AG04449 (cell line): ENCODE data around the gene CEP78.

Experiments used
- CTCF ChIA-PET: fragments of 350-600 bp; formaldehyde crosslinking; extraction: SDS; loops from one replicate; lab custom pipeline; 2021; ENCODE audit warnings: antibody characterized with exemption; lab: Yijun Ruan, JAX
- POLR2A ChIA-PET: fragments of 400-600, 350-600 bp; formaldehyde crosslinking; extraction: SDS; loops from one replicate; lab custom pipeline; 2020; ENCODE audit warnings: antibody characterized with exemption, inconsistent platforms; lab: Yijun Ruan, JAX
- DNase-seq: peaks from one replicate; pipeline ENCODE4 v3.0.0-alpha.2; 2010; ENCODE audit warnings: low read depth, low spot score
- H3K4me3 ChIP-seq: 2 replicates; pipeline ENCODE4 v1.5.1; 2011; ENCODE audit warnings: low read depth, mild to moderate bottlenecking, control low read depth, low read length
- TF ChIP-seq, protein P1 (sequence below): IDR thresholded peaks from one replicate; pipeline ENCODE4 v1.5.1; 2011; ENCODE audit warnings: mild to moderate bottlenecking, moderate library complexity, low read length, control low read depth, inconsistent platforms; ENCODE audit not compliant: insufficient read depth; ENCODE audit errors: missing control alignments

CEP78 gene

DNA sequence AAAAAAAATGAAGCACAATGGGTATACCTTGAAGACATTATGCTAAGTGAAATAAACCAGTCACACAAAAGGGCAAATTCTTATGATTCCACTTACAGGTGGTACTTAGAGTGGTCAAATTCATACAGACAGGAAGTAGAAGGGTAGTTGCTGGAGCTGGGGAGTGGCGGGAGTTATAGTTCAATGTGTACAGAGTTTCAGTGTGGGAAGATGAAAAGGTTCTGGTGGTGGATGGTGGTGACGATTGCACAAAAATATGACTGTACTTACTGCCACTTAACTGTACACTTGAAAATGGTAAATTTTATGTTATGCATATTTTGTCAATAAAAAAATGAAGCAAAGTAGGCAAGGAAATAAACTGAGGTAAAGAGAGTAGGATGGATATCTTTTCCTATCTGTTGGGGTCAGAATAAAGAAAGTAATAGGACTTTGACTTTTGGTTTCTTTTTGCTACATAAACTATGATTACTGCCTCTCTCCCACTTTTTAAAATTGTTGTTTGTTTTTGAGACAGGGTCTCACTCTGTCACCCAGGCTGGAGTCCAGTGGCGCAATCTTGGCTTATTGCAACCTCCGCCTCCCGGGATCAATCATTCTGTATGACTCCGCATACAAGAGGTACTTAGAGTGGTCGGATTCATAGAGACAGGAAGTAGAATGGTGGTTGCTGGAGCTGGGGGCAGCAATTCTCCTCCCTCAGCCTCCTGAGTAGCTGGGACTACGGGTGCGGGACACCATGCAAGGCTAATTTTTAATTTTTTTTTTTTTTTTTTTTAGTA is 57.0 kb downstream of the CEP78 start:
- POLR2A ChIA-PET: no interaction called here
- no peak overlapping the region for H3K4me3 ChIP-seq
- DNase-seq: no peak
- CTCF ChIA-PET: interaction anchor here (1.0 to 1.1 kb wide), 2 partner anchors 10 to 12 kb away, joined by 3 to 4 read pairs; no protein-coding TSS in a partner anchor
- TF ChIP-seq, protein P1, sequence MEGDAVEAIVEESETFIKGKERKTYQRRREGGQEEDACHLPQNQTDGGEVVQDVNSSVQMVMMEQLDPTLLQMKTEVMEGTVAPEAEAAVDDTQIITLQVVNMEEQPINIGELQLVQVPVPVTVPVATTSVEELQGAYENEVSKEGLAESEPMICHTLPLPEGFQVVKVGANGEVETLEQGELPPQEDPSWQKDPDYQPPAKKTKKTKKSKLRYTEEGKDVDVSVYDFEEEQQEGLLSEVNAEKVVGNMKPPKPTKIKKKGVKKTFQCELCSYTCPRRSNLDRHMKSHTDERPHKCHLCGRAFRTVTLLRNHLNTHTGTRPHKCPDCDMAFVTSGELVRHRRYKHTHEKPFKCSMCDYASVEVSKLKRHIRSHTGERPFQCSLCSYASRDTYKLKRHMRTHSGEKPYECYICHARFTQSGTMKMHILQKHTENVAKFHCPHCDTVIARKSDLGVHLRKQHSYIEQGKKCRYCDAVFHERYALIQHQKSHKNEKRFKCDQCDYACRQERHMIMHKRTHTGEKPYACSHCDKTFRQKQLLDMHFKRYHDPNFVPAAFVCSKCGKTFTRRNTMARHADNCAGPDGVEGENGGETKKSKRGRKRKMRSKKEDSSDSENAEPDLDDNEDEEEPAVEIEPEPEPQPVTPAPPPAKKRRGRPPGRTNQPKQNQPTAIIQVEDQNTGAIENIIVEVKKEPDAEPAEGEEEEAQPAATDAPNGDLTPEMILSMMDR: no peak

DNA sequence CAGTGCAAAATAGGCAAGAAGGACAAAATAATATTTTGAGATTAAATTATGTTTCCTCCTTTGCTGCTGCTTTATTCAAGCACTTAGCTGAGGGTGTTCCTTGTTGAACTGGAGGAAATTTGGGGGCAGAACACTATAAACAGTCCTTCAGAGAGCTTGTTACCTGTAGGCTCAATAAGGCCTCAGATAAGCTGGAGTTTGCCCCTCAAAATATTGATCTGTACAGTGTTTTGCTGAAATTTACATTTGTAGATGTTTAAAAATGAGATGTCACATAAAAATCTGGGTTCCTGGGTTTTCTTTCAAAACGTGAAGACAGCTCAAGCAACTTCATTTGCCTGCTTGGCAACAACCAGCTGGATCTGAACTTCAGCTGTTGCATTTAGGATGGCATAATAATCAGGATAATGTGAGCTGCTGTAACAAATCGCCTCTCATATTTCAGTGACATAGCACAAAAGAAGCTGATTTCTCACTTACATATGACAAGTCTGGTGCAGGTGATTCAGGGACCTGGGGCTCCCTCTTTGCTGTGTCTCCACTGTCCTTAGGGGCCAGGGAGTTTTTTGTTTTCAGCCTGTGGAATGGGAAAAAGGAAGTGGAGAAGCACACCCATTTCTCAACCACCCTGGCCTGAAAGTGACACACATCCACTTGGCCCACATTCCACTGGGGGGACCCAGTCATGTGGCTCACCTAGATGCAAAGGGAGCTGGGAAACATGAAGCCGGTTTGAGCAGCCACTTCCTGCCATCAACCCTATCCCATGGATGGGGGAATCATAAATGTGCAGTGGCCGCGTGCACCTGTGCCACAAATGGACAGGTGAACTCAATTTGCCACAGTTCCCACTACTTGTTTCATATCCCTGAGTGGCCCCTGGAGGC is 58.7 kb downstream of the CEP78 start:
- ChIA-PET CTCF (interaction anchor here (1.1 kb wide), 1 partner anchor 14 kb away, joined by 3 read pairs; no protein-coding TSS in a partner anchor), POLR2A (no interaction called here)
- TF ChIP-seq, protein P1: no peak

DNA sequence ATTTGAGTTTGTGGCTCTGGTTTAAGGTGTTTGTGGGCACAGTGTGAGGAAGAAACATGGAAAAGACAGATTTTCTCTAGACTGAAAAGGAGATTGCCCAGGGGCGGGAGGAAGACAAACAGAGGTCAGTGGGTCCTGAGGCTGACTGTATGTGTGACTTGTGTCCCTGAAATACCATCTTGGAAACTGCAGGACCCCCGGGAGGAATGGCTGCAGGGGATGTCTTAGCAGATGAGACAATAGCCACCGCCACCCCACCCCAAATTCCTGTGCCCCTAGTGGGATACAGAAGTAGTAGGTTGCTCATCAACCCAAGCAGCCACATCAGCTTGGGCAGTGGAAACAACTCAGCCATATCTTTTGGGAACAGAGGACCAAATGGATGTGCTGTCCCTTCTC is 59.3 kb downstream of the CEP78 start:
- CTCF ChIA-PET: no interaction called here
- no peak overlapping the region for H3K4me3 ChIP-seq
- POLR2A ChIA-PET: no interaction called here
- TF ChIP-seq, protein P1: no peak
- DNase-seq: no peak

More for the DNA sequence above, 58.7 kb downstream of the CEP78 start:
- no peak overlapping the region for H3K4me3 ChIP-seq
- DNase-seq: no peak

DNA sequence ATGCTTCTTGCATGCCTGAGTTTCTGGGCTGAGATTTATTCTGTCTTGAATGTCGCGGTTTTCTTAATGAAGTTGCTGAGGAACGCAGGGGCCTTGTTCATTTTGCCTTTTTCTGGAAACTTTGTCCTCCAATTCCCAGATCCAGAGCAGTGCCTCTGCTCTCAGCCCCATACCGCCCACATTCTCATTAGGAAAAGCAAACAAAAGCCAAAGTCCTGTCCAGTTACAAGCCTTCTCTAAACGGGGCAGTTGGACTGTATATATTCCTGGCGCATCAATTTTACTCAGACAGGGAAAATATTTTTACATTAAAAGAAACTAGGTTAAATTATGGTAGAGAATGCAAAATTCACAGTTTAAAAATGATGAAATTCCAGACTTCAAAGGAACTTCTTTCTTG is 59.9 kb downstream of the CEP78 start:
- H3K4me3 ChIP-seq: no peak overlapping the region; the same call in 1 of the 2 replicates
- TF ChIP-seq, protein P1: no peak
- ChIA-PET POLR2A (no interaction called here), CTCF (interaction anchor here (2.2 kb wide), 1 partner anchor 14 kb away, joined by 6 read pairs; no protein-coding TSS in a partner anchor)
- DNase-seq: no peak

DNA sequence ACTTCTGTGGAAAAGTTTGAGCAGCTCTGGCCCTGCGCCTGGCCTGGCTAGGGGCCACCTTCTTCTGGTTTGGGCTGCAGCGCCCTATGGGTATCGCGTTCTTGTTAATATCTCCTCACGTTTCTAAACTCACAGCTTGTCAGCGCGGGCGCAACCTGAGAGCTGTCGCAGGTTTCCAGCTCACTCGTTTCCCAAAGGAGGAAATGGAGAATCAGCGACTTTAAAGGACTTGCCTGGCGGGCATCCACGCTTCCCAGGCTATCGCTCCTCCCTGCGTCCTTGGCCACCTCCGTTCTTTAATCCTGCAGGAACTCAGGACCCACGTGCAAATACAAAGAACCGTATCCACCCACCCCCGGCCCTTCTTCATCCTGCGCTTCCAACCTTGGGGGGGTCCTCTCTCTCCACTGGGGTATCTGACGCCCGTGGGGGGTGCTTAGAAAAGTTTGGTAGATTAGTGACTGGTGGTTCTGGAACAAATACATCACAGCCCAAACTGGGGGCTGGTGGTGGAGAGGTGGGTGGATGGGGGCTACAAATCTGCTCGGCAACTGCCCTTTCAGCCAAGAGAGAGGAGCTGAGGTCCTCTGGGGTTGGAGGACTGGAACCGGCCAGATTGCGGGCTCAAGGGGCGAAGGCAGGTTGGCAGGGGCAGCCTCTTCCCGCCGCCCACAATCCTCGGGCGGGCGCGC is 60.5 kb downstream of the CEP78 start:
- no peak for DNase-seq
- TF ChIP-seq, protein P1: no peak
- peak overlapping the region; percentile 65 for H3K4me3 ChIP-seq
- ChIA-PET CTCF (interaction anchor here (0.9 to 2.2 kb wide), 5 partner anchors 14 to 38 kb away, joined by 3 to 6 read pairs (median 4); no protein-coding TSS in a partner anchor), POLR2A (interaction anchor here (0.6 to 3.5 kb wide), 10 partner anchors 9 to 808 kb away, joined by 3 to 13 read pairs (median 6); no protein-coding TSS in a partner anchor)
